ENCODE data around the gene RGL4.
"Not testable (repeated sequence)": the region's sequence is repeated elsewhere in the genome, so short reads cannot be mapped to it uniquely, and the experiment has no call there.

RGL4 gene

DNA sequence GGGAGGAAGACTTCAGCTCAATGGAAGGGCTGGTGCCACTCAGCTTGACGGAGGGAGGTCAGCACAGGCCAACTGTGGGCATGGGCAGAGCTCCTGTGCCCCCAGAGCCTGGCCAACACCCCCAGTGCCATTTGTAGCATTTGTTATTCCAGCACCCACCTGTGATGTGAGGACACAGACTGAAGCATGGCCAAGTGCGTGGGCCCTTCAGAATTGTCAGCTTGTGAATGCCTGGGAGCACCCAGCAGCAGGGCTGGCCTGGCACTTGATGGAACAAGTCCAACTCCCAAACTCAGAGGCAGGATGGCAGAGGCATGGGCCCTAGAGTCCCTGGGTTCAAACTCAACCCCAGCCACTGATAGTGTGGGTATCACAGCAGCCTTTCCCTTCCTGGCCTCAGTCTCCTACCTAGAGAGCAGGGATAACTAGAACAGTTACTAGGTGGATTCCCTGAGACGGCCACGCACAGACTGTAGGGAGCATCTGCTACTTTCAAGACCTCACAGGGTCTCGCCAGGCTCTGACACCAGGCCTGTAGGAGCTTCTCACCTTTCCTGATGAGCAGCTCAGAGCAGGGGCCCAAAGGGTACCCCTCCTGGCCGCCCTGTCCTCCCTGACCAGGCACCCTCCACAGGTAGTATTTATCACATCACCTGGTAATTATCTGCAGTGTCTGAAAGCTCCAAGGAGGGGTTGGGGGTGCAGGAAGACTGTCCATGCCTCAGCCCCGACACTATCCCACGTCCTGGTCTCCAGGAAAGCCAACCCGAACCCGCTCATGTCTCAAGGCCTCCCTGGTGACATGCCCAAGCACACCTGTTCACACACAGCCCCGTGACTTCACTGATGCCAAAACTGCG lies 13.7 kb upstream of the RGL4 start:
- not testable (repeated sequence) for DNase-seq (ENCODE audit: low read depth); H3K4me3 ChIP-seq (ENCODE audit: low read depth, low read length)

DNA sequence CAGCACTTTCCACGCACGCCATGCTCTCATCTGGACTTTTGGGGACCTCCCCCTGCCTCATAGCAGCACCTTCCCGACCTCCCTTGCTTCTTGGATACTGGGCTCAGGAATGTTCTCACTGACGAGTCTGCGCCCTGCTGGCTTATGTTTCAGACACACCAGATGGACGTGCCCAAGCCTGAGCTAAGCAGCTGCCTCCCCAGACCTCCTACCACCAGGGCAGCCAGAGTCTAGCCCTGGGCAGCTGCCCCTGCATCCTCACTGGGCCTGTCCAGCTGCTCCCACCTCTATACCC lies 13.2 kb upstream of the RGL4 start:
- no peak for DNase-seq (ENCODE audit: low read depth)
- H3K4me3 ChIP-seq (ENCODE audit: low read depth, low read length): no peak overlapping the region

DNA sequence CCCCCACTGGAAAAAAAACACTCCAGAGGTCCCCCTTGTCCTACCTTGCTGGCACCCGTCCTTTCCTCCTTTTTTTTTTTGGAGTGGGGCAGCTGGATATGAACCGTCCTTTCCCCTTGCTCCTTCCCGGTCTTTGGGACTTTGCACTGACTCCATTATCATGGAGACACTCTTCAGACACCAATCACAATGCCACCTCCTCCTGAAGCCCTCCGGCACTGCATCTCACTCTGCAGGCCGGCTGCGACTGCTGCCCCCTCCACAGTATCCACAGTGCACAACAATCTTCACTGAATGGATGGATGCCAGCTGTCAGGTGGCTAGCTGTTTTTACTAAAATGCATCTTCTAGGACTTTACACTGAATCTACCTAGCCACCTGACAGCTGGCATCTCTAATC lies 12.7 kb upstream of the RGL4 start:
- no peak overlapping the region for H3K4me3 ChIP-seq (ENCODE audit: low read depth, low read length)
- DNase-seq (ENCODE audit: low read depth): no peak

DNA sequence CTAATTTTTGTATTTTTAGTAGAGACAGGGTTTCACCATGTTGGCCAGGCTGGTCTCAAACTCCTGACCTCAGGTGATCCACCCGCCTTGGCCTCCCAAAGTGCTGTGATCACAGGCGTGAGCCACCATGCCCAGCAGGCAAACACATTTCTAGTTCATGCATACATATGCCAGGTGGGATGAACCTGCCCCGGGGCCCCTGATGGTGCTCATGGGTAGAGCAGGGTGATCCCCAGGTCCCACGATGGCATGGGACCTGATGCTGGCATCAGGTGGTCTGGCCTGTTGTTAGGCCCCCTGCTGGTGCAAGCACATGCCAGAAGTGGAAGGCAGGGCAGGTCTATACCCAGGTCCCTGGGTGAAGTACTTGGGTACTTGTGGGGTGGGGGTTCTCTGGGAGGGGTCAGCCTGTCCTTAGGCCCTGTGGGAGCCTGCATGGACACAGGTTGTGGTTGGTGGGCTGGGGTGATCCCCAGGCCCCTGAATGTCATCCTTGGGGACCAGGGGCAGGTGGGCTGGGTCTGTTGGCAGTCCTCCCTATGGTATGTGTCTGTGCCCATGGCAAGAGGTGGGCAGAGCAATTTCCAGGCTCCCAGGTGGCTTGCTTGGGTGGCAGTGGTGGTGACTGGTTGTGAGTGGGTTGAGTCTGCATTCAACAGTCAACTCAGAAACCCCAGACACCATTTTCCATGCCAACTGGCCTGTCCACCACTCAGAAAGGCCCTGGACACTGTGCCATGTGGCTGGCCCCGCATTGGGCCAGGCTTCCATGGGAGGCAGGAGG lies 9.6 kb upstream of the RGL4 start:
- no peak overlapping the region for H3K4me3 ChIP-seq (ENCODE audit: low read depth, low read length)
- no peak for DNase-seq (ENCODE audit: low read depth)

DNA sequence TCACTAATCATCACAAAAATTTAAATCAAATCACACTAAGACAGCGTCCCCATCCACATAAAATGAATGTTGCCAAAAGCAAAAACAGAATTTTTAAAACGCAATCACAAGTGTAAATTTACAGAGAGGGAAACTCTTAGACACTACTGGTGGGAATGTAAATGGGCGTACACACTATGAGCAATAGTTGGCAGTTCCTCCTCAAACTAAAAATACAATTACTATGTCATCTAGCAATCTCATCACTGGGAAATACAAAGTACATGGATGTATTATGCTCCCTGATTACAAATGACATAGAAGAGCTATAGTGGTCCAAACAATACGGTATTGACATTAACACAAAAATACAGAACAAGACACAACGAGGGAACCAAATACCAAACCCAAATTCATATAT lies 8.7 kb upstream of the RGL4 start:
- no peak overlapping the region for H3K4me3 ChIP-seq (ENCODE audit: low read depth, low read length)
- DNase-seq (ENCODE audit: low read depth): no peak

DNA sequence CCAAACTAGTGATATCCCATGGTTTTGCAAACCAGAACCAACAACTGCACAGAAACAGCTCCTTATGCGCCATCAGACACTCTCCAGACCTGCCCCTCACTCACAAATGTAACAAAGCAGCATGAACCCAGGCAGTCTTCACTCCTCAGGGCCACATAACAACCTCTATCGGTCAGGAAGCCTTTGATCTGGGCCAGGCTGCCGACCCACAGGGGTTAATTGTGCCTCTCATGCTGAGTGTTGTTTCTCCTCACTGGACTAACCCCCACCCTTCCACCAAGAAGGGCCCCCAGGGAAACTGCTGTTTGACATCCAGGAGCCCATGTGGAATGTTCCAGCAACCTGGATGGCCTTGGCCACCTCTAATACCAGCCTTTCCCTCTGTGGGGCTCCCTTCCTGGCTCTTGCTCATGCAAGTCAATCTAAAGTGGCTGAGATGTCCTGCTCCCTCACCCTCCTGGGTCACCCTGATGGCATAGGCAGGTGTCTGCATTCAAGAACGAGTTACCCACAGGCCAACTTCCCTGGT lies 7.9 kb upstream of the RGL4 start:
- H3K4me3 ChIP-seq (ENCODE audit: low read depth, low read length): no peak overlapping the region
- DNase-seq (ENCODE audit: low read depth): no peak

DNA sequence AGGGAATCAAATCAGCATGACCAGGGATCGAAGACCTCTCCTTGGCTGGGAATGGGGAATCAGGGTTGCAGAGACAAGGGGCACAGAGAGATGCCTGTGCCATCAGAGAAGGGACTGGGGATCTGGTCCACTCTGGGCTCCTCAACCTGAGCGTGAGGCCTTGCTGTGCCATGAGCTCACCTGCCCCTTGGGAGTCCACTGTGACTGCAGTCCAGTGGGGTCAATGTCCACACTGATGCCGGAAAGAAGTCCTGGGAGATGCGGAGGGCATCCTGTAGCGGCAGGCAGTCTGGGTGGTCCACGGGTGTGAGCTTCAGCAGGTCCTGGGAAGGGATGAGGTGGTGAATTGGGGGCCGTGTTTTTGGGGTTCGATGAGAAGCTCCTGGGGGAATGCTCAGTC lies 7.3 kb upstream of the RGL4 start:
- no peak overlapping the region for H3K4me3 ChIP-seq (ENCODE audit: low read depth, low read length)
- no peak for DNase-seq (ENCODE audit: low read depth)

DNA sequence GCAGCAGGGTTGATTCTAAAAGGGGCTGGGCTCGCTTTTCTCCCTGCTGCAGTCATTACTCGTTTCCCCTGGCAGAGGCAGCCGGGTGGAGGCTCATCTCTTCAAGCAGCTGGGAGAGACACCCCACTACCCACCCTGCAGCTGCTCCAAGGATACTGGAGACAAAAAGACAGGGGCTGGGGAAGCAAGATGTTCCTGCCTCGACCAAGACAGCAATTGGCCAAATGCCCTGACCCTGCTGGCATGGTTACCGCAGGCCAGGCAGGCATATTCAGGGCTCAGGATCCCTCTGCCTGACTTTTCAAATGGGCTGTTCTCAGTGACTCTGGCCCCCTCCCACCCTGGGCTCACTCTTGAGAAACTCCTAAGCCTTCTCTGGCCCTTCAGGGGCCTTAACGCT lies 6.8 kb upstream of the RGL4 start:
- DNase-seq (ENCODE audit: low read depth): peak; percentile 25
- no peak overlapping the region for H3K4me3 ChIP-seq (ENCODE audit: low read depth, low read length)

DNA sequence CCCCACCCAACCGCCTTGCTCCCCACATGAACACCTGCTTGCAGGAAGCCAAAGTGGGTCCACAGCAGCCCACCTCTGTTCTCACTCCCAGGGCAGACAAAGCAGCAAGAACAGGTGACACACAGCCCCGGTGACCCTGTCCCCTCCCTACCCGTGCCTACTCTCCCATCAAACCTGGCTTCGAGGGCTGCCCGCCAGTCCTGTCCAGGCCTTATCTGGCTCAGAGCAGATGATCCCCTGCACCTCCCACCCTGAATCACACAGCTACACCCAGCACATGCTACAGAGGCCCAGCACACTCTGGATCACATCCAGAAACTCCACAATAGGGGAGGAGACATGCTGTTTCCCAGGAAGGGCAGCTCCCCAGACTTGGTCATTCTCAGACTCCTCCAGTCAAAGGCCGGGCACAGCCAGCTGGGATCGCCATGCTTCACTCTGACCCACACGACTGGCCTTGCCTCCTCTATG lies 6.2 kb upstream of the RGL4 start:
- no peak overlapping the region for H3K4me3 ChIP-seq (ENCODE audit: low read depth, low read length)

DNA sequence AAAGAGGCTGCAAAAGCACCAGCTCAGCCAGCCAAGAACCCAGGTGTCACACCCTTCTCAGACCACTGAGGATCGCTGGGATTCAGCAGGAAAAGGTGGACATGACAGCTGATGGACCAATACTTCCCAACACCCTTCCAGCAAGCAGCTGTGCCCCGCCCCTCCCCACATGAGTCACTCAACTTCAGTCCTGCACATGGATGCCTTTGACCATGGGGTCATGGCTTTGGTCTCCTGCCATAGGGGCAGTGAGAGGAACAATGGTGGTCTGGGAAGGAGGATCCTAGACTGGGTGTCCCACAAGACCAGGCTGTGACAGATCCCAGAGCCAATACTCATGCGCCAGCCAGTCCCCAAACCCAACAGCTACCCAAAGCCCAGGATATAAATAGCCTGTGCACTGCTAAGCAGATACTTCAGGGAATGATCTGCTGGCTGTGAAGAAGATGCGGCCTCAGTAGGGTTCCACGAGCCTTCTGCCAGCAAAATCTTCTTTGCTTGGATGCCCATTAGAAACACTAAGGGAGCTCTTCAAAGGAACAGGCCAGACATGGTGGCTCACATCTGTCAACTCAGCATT lies 5.5 kb upstream of the RGL4 start:
- DNase-seq (ENCODE audit: low read depth): no peak
- no peak overlapping the region for H3K4me3 ChIP-seq (ENCODE audit: low read depth, low read length)

More for the DNA sequence above, 6.2 kb upstream of the RGL4 start:
- DNase-seq (ENCODE audit: low read depth): no peak

DNA sequence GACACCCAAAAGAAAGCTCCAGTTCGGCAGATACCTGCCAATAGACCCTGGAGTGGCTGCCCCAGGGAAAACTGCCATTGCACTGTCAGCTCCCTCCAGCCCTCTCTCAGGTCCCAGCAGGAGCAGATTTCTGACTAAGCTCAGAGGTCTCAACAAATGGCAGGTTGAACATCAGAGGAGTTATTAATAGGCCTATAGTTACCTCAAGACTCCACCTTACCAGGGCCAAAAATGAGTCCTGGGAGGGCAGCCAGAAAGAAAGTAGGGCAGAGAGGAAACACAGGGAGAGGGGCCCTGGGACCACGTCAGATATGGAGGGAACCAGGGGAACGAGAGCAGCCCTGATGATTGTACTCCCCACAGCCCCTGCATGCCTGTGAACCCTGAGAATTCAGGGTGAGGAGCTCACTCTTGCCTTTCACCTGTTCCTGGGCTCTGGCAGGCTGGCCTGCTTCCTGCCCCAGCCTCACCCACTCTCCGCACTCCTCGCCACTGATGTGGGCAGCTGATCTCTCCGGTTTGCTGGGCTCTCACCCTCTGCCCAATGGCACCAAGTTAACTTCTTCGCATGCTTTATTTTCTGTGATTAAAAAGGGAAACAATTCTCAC lies 4.3 kb upstream of the RGL4 start:
- DNase-seq (ENCODE audit: low read depth): no peak
- no peak overlapping the region for H3K4me3 ChIP-seq (ENCODE audit: low read depth, low read length)

DNA sequence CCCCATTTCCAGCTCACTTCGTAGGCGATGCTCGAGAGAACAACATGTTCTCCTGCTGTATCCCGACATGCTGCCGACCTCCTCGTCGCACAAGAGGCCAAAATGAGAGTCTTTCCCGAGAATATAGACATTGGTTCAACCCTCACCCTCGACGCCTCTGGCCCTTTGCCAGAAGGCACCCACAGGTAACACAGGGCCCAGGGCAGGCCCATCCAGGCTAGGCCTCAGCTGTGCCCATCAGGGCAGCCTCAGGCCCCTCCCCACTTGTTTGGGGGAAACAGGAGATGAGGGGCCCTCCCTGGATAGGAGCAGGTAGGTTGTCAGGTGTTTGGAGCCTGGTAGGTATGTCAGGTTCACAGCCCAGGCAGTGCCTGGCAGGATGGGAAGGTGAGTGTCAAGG lies 2.7 kb upstream of the RGL4 start:
- H3K4me3 ChIP-seq (ENCODE audit: low read depth, low read length): no peak overlapping the region
- DNase-seq (ENCODE audit: low read depth): no peak

DNA sequence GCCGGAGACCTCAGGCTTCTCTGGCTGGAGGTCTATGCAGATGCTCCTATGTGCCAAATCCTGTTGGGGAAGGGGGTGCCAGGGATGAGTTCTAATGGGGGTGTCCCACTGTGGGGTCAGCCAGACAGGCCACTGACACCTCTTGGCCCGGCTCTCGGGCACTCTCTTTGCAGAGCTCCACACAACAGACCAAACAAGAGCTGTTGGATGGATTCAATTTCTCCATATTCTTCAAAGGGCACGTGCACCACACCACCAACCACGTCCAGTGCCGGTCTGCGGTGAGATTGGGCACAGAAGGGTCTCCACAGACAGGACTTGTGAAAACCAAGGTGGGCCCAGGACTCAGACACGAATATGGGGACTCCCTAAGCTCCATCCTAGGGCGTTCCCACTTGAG lies 2.2 kb upstream of the RGL4 start:
- no peak for DNase-seq (ENCODE audit: low read depth)
- no peak overlapping the region for H3K4me3 ChIP-seq (ENCODE audit: low read depth, low read length)

DNA sequence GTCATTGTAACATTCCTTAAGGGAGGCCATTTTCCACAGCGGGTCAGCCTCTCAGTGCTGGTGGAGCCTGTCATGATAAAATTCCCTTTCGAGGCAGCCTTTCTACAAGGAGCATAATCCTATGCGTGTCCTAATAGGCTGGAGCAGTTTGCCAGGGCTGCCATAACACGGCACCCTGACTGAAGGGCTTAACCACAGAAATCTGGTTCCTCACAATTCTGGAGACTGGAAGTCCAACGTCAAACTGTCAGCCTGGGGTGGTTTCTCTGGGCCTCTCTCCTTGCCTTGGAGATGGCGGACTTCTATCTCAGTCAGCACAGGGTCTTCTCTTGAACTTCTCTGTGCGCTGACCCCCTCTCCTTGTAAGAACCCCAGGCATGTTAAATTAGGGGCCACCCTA lies 1.4 kb upstream of the RGL4 start:
- no peak overlapping the region for H3K4me3 ChIP-seq (ENCODE audit: low read depth, low read length)
- DNase-seq (ENCODE audit: low read depth): no peak

DNA sequence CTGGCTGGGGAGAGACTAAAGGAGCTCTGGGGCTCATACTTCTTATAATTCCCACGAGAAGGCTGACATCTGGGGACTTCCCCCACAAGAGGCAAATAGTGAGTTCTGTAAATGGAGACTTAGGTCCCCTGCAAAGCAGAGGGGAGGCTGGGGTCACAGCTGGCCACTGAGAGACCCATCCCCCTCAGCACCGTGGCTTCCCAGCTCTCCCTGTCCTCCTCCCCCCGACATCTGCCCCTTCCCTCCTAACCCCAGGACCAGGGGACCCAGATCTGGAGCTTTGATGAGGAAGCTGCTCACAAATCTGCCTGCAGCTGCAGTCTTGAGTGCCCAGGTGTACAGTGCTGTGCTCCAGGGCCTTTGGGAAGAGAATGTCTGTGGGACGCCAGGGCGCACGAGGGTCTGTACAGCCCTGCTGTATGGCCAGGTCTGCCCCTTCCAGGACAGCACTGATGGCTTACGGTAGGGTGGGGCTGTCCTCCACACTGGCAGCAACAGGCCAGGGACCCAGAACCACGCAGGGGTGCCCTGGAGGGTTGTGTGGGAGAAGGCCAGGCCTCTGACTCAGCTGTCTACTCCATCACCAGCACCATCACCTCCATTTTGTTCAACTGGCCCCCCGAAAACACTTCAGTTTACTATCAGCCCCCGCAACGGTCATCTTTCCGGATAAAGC lies 1.1 kb downstream of the RGL4 start:
- DNase-seq (ENCODE audit: low read depth): no peak
- no peak overlapping the region for H3K4me3 ChIP-seq (ENCODE audit: low read depth, low read length)

DNA sequence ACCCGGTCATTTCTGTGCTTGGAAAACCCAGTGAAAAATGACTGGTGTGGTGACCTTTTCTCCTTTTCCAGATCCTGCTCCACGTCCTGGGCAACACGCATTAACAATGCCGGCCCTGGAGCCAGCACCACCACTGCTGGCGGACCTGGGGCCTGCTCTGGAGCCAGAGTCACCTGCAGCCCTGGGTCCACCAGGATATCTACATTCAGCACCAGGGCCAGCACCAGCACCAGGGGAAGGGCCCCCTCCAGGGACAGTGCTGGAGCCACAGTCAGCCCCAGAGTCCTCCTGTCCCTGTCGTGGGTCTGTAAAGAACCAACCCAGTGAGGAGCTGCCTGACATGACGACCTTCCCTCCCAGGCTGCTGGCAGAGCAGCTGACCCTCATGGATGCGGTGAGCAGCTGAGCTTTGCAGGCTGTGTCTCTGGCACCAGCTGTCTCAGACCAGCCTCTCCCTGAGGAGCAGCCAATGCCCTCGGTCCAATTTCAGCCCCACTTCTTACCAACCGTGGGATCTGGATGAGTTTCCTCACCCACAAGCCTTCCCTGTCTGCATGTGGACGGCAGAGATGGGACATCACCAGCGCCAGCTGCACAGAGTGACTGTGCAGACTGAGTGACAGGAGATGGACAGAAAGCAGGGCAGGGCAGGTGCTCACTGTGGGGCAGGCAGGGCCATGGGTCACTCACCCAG lies 1.9 kb downstream of the RGL4 start:
- peak; percentile 35 for DNase-seq (ENCODE audit: low read depth)
- H3K4me3 ChIP-seq (ENCODE audit: low read depth, low read length): no peak overlapping the region

DNA sequence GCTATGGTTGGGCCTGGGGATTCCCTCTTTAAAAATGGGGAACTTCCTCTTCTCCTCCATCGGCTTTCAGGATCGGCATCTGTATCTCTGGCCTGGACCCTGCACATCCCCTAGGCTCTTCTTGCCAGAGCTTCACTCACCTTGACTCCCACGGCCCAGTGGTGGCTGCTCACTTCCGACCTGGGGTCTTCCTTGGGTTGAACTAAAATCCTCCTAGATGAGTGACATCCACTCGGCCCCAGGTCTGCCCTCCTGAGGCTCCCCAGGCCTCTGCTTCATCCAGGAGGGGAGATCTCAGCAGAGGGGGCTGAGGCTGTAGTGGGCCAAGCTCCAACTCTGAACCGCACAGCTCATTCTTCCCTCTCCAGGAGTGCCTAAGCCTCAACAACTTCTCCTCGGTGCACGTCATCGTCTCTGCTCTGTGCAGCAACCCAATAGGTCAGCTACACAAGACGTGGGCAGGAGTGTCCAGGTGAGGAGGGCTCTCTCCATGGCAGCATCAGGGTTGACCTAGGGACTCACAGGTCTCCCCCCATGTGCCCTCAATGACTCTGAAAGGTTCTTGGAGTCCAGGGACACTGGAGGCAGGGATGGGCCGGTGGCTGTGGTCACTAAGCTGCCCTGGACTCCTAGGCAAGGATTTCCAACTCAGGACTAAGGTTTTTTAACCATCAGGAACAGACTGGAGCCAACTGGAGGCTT lies 3.3 kb downstream of the RGL4 start:
- DNase-seq (ENCODE audit: low read depth): no peak
- no peak overlapping the region for H3K4me3 ChIP-seq (ENCODE audit: low read depth, low read length)

DNA sequence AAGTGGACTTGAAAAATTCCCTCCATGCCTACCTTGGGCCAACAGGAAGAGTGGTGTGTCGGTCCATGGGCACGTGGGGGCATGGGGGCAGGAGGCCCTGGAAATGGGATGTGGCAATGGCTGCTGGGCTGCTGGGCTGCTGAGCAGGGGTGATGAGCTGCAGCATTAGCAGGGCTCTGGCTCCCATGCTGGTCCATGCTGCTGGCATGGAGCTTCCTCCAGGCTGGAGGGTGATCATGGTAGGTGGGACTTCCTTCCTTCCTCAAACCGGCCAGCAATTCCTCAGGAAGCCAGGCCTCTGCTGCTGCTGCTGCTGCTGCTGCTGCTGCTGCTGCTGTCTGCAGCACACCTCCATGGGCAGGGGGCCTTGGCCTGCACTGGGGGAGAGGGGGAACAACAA lies 4.3 kb downstream of the RGL4 start:
- no peak overlapping the region for H3K4me3 ChIP-seq (ENCODE audit: low read depth, low read length)
- DNase-seq (ENCODE audit: low read depth): no peak
